Mesendoderm (in vitro differentiated cells): Measurements from ENCODE around the gene SFMBT2.

Experiments used
- DNase-seq: peaks from one replicate; pipeline ENCODE4 v3.0.0; 2013
- H2AK5ac ChIP-seq: 2 replicates; pipeline ENCODE4 v1.6.1; 2013; ENCODE audit warnings: low read length, inconsistent platforms
- H2BK120ac ChIP-seq: 2 replicates; pipeline ENCODE4 v1.6.1; 2013; ENCODE audit warnings: low read depth, mild to moderate bottlenecking, low read length, moderate library complexity, mixed read lengths
- H2BK15ac ChIP-seq: replicated peaks from 2 replicates; pipeline ENCODE4 v1.6.1; 2013; ENCODE audit warnings: low read depth, mild to moderate bottlenecking, moderate library complexity
- H2BK5ac ChIP-seq: 2 replicates; pipeline ENCODE4 v1.6.1; 2013; ENCODE audit warnings: low read length, inconsistent platforms
- H3K18ac ChIP-seq: 2 replicates; pipeline ENCODE4 v1.6.1; 2013; ENCODE audit warnings: mild to moderate bottlenecking, low read length, mixed read lengths
- H3K23ac ChIP-seq: one replicate; pipeline ENCODE4 v1.6.1; 2013; ENCODE audit warnings: low read length
- H3K27ac ChIP-seq: 2 replicates; pipeline ENCODE4 v1.5.1; 2013; ENCODE audit warnings: low read depth, mild to moderate bottlenecking, inconsistent platforms, low read length, moderate library complexity
- H3K27me3 ChIP-seq: 2 replicates; pipeline ENCODE4 v1.6.1; 2013; ENCODE audit warnings: low read length, control low read depth, mild to moderate bottlenecking, inconsistent platforms; ENCODE audit not compliant: insufficient read depth, poor library complexity
- H3K36me3 ChIP-seq: 2 replicates; pipeline ENCODE4 v1.6.1; 2013; ENCODE audit warnings: low read length, inconsistent platforms; ENCODE audit not compliant: control insufficient read depth, insufficient read depth
- H3K4ac ChIP-seq: one replicate; pipeline ENCODE4 v1.6.1; 2013; ENCODE audit warnings: low read depth, mild to moderate bottlenecking, low read length, moderate library complexity
- H3K4me1 ChIP-seq: 2 replicates; pipeline ENCODE4 v1.6.1; 2013; ENCODE audit warnings: low read depth, low read length, inconsistent platforms; ENCODE audit not compliant: control insufficient read depth
- H3K4me2 ChIP-seq: 2 replicates; pipeline ENCODE4 v1.6.1; 2013; ENCODE audit warnings: low read length
- H3K4me3 ChIP-seq: 2 replicates; pipeline ENCODE4 v1.5.1; 2013; ENCODE audit warnings: mild to moderate bottlenecking, low read length
- H3K56ac ChIP-seq: one replicate; pipeline ENCODE4 v1.6.1; 2013; ENCODE audit warnings: low read length
- H3K79me1 ChIP-seq: 2 replicates; pipeline ENCODE4 v1.6.1; 2013; ENCODE audit warnings: low read length, inconsistent platforms
- H3K79me2 ChIP-seq: 2 replicates; pipeline ENCODE4 v1.6.1; 2013; ENCODE audit warnings: mild to moderate bottlenecking, low read length; ENCODE audit not compliant: control insufficient read depth, insufficient read depth
- H3K9ac ChIP-seq: 2 replicates; pipeline ENCODE4 v1.6.1; 2013; ENCODE audit warnings: low read length, inconsistent platforms
- H4K5ac ChIP-seq: one replicate; pipeline ENCODE4 v1.6.1; 2013; ENCODE audit warnings: low read length
- H4K8ac ChIP-seq: one replicate; pipeline ENCODE4 v1.6.1; 2013; ENCODE audit warnings: low read depth, mild to moderate bottlenecking, control low read depth, low read length, moderate library complexity
- WGBS: extraction: QIAGEN DNeasy Blood & Tissue Kit; methylation state at CpG from one replicate; pipeline ENCODE4 v1.1.7; 2013; ENCODE audit warnings: low lambda C conversion rate, missing lambda C conversion rate; ENCODE audit not compliant: insufficient coverage; ENCODE audit errors: extremely low coverage; 5-methylcytosine and 5-hydroxymethylcytosine counted together

The SFMBT2 gene

GRCh38 chr10:7251696-7252465 lies 159.0 kb downstream of the SFMBT2 start:
- Histone ChIP-seq H2BK15ac (no peak overlapping the region), H3K9ac (no peak overlapping the region), H4K5ac (no peak overlapping the region), H3K18ac (no peak overlapping the region), H4K8ac (no peak overlapping the region), H2BK5ac (no peak overlapping the region), H3K36me3 (no peaks in the 10 kb centered on the region), H3K23ac (no peak overlapping the region), H2AK5ac (no peak overlapping the region), H3K56ac (no peak overlapping the region), H3K4me1 (no peaks in the 10 kb centered on the region), H3K4me3 (no peak overlapping the region), H3K79me1 (no peaks in the 10 kb centered on the region), H3K79me2 (no peaks in the 10 kb centered on the region), H3K4ac (no peak overlapping the region), H2BK120ac (no peak overlapping the region), H3K27me3 (no peaks in the 10 kb centered on the region), H3K27ac (no peak overlapping the region), H3K4me2 (no peak overlapping the region)
- DNase-seq: no peak
- WGBS: no CpG with 5 or more reads among the region's 12 CpGs

GRCh38 chr10:7250236-7250635 lies 160.6 kb downstream of the SFMBT2 start:
- no CpG with 5 or more reads among the region's 5 CpGs for WGBS
- no peaks in the 10 kb centered on the region for H3K36me3 ChIP-seq

DNA sequence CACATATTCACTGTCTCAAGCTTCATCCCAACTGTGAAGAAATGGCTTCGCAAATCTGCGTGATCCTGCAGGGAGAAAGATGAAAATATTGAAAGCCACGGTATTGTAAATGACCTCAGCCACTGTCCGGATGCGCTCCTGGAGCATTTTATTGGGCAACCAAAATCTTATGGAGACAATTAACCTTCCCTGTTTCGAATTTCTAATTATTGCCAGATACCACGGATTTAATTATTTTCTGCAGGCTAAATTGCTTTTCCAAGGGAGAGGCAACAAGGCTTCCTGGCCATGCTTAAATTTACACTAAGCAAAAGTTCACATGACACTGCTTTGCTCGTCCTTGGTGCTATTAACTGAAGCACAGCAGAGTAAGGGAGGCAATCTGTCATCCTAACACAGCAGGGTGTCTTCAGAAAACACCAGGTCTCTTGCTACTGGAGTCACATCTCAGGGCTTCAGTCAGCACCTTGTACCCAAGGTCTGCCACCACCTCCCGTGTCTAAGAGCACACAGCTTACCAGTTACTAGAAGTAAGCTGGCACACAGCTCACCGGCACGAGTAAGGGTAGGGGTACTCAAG lies 162.2 kb downstream of the SFMBT2 start:
- no peak overlapping the region for H2AK5ac ChIP-seq

More at GRCh38 chr10:7250236-7250635, 160.6 kb downstream of the SFMBT2 start:
- Histone ChIP-seq H3K9ac (no peak overlapping the region), H4K5ac (no peak overlapping the region), H3K18ac (no peak overlapping the region), H3K27me3 (no peaks in the 10 kb centered on the region), H3K79me2 (no peaks in the 10 kb centered on the region), H3K23ac (no peak overlapping the region), H2BK15ac (no peak overlapping the region), H2BK120ac (no peak overlapping the region), H2BK5ac (no peak overlapping the region), H3K27ac (no peak overlapping the region), H3K56ac (no peak overlapping the region), H3K4me1 (no peaks in the 10 kb centered on the region), H3K4ac (no peak overlapping the region), H3K4me3 (no peak overlapping the region), H4K8ac (no peak overlapping the region), H2AK5ac (no peak overlapping the region), H3K79me1 (no peaks in the 10 kb centered on the region), H3K4me2 (no peak overlapping the region)
- no peak for DNase-seq

DNA sequence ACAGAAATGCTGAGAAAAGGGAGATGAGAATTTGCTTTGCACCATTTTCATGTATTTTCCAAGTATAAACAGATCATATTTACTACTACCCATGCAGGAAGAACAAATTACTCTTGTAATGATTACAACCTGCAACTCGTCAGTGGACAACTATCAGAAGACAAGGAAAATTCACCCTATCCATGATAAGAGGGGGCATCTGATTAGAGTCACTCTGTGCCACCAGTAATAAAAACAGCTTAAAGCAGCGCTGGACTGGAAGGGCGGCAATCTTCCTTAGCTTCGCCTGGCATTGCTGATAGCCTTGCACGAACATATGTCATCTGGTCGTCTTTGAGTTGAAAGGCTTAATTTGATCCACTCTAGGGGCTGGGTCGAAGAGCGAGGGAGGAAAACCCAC lies 162.7 kb downstream of the SFMBT2 start:
- Histone ChIP-seq H2BK5ac (no peak overlapping the region), H4K5ac (no peak overlapping the region), H2BK120ac (no peak overlapping the region), H3K4me1 (no peaks in the 10 kb centered on the region), H2AK5ac (no peak overlapping the region), H3K79me2 (no peaks in the 10 kb centered on the region), H3K4me2 (no peak overlapping the region), H3K18ac (no peak overlapping the region), H3K23ac (no peak overlapping the region), H3K9ac (no peak overlapping the region), H3K27me3 (no peaks in the 10 kb centered on the region), H4K8ac (no peak overlapping the region), H3K36me3 (no peaks in the 10 kb centered on the region), H3K56ac (no peak overlapping the region), H3K4ac (no peak overlapping the region), H2BK15ac (no peak overlapping the region), H3K4me3 (no peak overlapping the region), H3K27ac (no peak overlapping the region), H3K79me1 (no peaks in the 10 kb centered on the region)
- WGBS: no CpG with 5 or more reads among the region's 8 CpGs
- no peak for DNase-seq

More for the DNA sequence above, 162.2 kb downstream of the SFMBT2 start:
- Histone ChIP-seq H2BK15ac (no peak overlapping the region), H4K8ac (no peak overlapping the region), H3K79me1 (no peaks in the 10 kb centered on the region), H3K18ac (no peak overlapping the region), H3K4ac (no peak overlapping the region), H3K23ac (no peak overlapping the region), H2BK120ac (no peak overlapping the region), H3K4me3 (no peak overlapping the region), H3K56ac (no peak overlapping the region), H3K27me3 (no peaks in the 10 kb centered on the region), H3K27ac (no peak overlapping the region), H3K36me3 (no peaks in the 10 kb centered on the region), H3K4me2 (no peak overlapping the region), H4K5ac (no peak overlapping the region), H3K9ac (no peak overlapping the region), H2BK5ac (no peak overlapping the region), H3K4me1 (no peaks in the 10 kb centered on the region), H3K79me2 (no peaks in the 10 kb centered on the region)
- no peak for DNase-seq
- WGBS: no CpG with 5 or more reads among the region's 11 CpGs

DNA sequence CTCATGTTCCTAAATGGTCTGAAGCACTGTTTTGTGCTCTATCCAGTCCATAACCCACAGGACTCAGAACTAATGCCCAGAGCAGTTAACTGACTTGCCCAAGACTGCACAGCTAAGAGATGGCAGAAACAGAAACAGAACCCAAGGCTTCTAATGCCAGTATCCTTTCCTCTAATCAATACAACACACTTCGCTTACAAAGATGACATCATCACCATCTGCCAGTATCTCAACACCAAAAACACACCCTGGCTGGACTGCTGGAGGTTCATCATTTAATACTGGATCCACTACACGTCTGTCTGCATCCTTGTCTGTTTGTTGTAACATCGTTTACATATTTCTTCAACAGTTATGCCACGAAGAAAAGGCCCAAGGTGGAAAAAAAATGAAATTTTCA lies 165.3 kb downstream of the SFMBT2 start:
- Histone ChIP-seq H3K23ac (no peak overlapping the region), H3K79me2 (no peaks in the 10 kb centered on the region), H2AK5ac (no peak overlapping the region), H2BK5ac (no peak overlapping the region), H3K36me3 (no peaks in the 10 kb centered on the region), H3K27ac (no peak overlapping the region), H2BK120ac (no peak overlapping the region), H3K79me1 (no peaks in the 10 kb centered on the region), H3K18ac (no peak overlapping the region), H3K56ac (no peak overlapping the region), H3K4ac (no peak overlapping the region), H3K4me1 (no peaks in the 10 kb centered on the region), H4K5ac (no peak overlapping the region), H3K4me2 (no peak overlapping the region), H2BK15ac (no peak overlapping the region), H3K4me3 (no peak overlapping the region), H3K27me3 (no peaks in the 10 kb centered on the region), H4K8ac (no peak overlapping the region), H3K9ac (no peak overlapping the region)
- no CpG with 5 or more reads among the region's 4 CpGs for WGBS
- no peak for DNase-seq
